SK-N-SH (cell line): ENCODE results near the gene KCNQ5. TPM values are rescaled to one million over a fixed set of nuclear protein-coding genes. Genes with fewer than 3 reads are reported as not detected.

Source experiments
- CTCF ChIA-PET: fragments of 300-600, 350-600 bp; formaldehyde crosslinking; extraction: SDS; loops from one replicate; lab custom pipeline; 2021; lab: Yijun Ruan, JAX
- POLR2A ChIA-PET: fragments of 350-600 bp; sonication (Branson Sonifier 250); formaldehyde crosslinking; extraction: SDS; loops from one replicate; lab custom pipeline; 2020; ENCODE audit warnings: antibody characterized with exemption, inconsistent platforms; lab: Yijun Ruan, JAX
- DNase-seq: peaks from one replicate; pipeline ENCODE4 v3.0.0; 2012
- H2AFZ ChIP-seq: fragments of 200-600 bp; sonication (generic); 2 replicates; pipeline ENCODE4 v1.8.1; 2016; ENCODE audit warnings: antibody characterized with exemption, mild to moderate bottlenecking, low read depth
- H3F3A ChIP-seq: fragments of 200-600 bp; sonication (generic); replicated peaks from 2 replicates; pipeline ENCODE3; 2016; ENCODE audit warnings: antibody characterized with exemption, mild to moderate bottlenecking; ENCODE audit not compliant: insufficient read depth
- H3K27ac ChIP-seq, 2 experiments: fragments of 200-500 bp in 1 of 2; fragments of 200-600 bp in 1 of 2; sonication (Bioruptor generic) in 1 of 2; sonication (generic), shearing (Covaris generic) in 1 of 2; 2 replicates each; pipeline versions ENCODE4 v1.5.1 to v1.6.1; 2014 to 2016; ENCODE audit warnings: low read depth in 2 of 2, inconsistent platforms in 1 of 2, low read length in 1 of 2, mild to moderate bottlenecking in 1 of 2, mixed read lengths in 1 of 2
- H3K27me3 ChIP-seq: fragments of 200-600 bp; sonication (generic), shearing (Covaris generic); 2 replicates; pipeline ENCODE4 v1.6.1; 2016; ENCODE audit warnings: mixed run types; ENCODE audit not compliant: insufficient read depth
- H3K36me3 ChIP-seq, 2 experiments: fragments of 200-500 bp in 1 of 2; fragments of 200-600 bp in 1 of 2; sonication (Bioruptor generic) in 1 of 2; sonication (generic) in 1 of 2; replicated peaks in 1 of 2; 2 replicates each; pipeline versions ENCODE3 to v1.5.1; 2014 to 2016; ENCODE audit warnings: low read length in 1 of 2, mild to moderate bottlenecking in 1 of 2; ENCODE audit not compliant: insufficient read depth in 2 of 2, control insufficient read depth in 1 of 2
- H3K4me1 ChIP-seq, 2 experiments: fragments of 200-500 bp in 1 of 2; fragments of 200-600 bp in 1 of 2; sonication (Bioruptor generic) in 1 of 2; sonication (generic), shearing (Covaris generic) in 1 of 2; 2 replicates each; pipeline versions ENCODE4 v1.5.1 to v1.6.1; 2014 to 2016; ENCODE audit warnings: low read depth in 1 of 2, low read length in 1 of 2, mixed run types in 1 of 2; ENCODE audit not compliant: insufficient read depth in 2 of 2, control insufficient read depth in 1 of 2
- H3K4me2 ChIP-seq: fragments of 200-600 bp; sonication (generic), shearing (Covaris generic); 2 replicates; pipeline ENCODE4 v1.6.1; 2017; ENCODE audit warnings: mixed run types
- H3K4me3 ChIP-seq, 2 experiments: fragments of 200-500 bp in 1 of 2; fragments of 200-600 bp in 1 of 2; sonication (Bioruptor generic) in 1 of 2; sonication (generic), shearing (Covaris generic) in 1 of 2; 2 replicates each; pipeline versions ENCODE4 v1.5.1 to v1.8.1; 2014 to 2016; ENCODE audit warnings: low read depth in 2 of 2, inconsistent platforms in 1 of 2, low read length in 1 of 2, mild to moderate bottlenecking in 1 of 2, mixed read lengths in 1 of 2, moderate library complexity in 1 of 2
- H3K79me2 ChIP-seq: fragments of 200-600 bp; sonication (generic); 2 replicates; pipeline ENCODE4 v1.8.1; 2017; ENCODE audit warnings: mild to moderate bottlenecking; ENCODE audit not compliant: insufficient read depth
- H3K9ac ChIP-seq: fragments of 200-600 bp; sonication (generic); 2 replicates; pipeline ENCODE4 v1.6.1; 2017; ENCODE audit warnings: mixed run types
- H3K9me2 ChIP-seq: fragments of 200-600 bp; sonication (generic); 2 replicates; pipeline ENCODE4 v1.6.1; 2017; ENCODE audit warnings: mixed run types
- H3K9me3 ChIP-seq: fragments of 200-600 bp; sonication (generic); 2 replicates; pipeline ENCODE4 v1.6.1; 2017; ENCODE audit warnings: mixed run types, mild to moderate bottlenecking, moderate library complexity
- H4K20me1 ChIP-seq: fragments of 200-600 bp; sonication (generic); 2 replicates; pipeline ENCODE4 v1.6.1; 2017; ENCODE audit warnings: mild to moderate bottlenecking, mixed run types; ENCODE audit not compliant: insufficient read depth
- EZH2phosphoT487 ChIP-seq: fragments of 200-600 bp; sonication (generic); IDR thresholded peaks from 2 replicates; pipeline ENCODE4 v1.6.1; 2017; ENCODE audit warnings: low read depth, mixed run types, mild to moderate bottlenecking, antibody characterized with exemption, moderate library complexity, borderline replicate concordance
- GABPA ChIP-seq: IDR thresholded peaks from 2 replicates; pipeline ENCODE4 v1.4.0; 2012; ENCODE audit warnings: low read depth, mild to moderate bottlenecking
- JUND ChIP-seq: IDR thresholded peaks from 2 replicates; pipeline ENCODE4 v1.4.0; 2012
- MEF2A ChIP-seq: IDR thresholded peaks from 2 replicates; pipeline ENCODE4 v1.4.0; 2012; ENCODE audit warnings: low read depth, borderline replicate concordance
- RAD21 ChIP-seq: IDR thresholded peaks from 2 replicates; pipeline ENCODE4 v1.6.1; 2012; ENCODE audit warnings: mild to moderate bottlenecking, low read length
- RCOR1 ChIP-seq: fragments of 150-350 bp; IDR thresholded peaks from 2 replicates; pipeline ENCODE4 v1.6.1; 2017; ENCODE audit warnings: antibody characterized with exemption, low read length
- REST ChIP-seq: IDR thresholded peaks from 2 replicates; pipeline ENCODE4 v1.6.1; 2012; ENCODE audit warnings: mild to moderate bottlenecking, low read depth, low read length, moderate library complexity
- RFX5 ChIP-seq: IDR thresholded peaks from 2 replicates; pipeline ENCODE4 v1.6.1; 2012; ENCODE audit warnings: mild to moderate bottlenecking, improper control_type of control experiment, low read length
- SIN3A ChIP-seq: IDR thresholded peaks from 2 replicates; pipeline ENCODE4 v1.6.1; 2012; ENCODE audit warnings: low read depth, mild to moderate bottlenecking, low read length, moderate library complexity, borderline replicate concordance
- TAF1 ChIP-seq: IDR thresholded peaks from 2 replicates; pipeline ENCODE4 v1.6.1; 2012; ENCODE audit warnings: low read depth, mild to moderate bottlenecking, low read length, moderate library complexity, borderline replicate concordance
- USF2 ChIP-seq: fragments of 150-350 bp; IDR thresholded peaks from 2 replicates; pipeline ENCODE4 v1.6.1; 2017; ENCODE audit warnings: antibody characterized with exemption, low read length, low read depth, borderline replicate concordance
- YY1 ChIP-seq: IDR thresholded peaks from 2 replicates; pipeline ENCODE4 v1.4.0; 2012; ENCODE audit warnings: low read depth, mild to moderate bottlenecking
- WGBS: methylation state at CpG from one replicate; pipeline ENCODE4 v1.1.6; 2017; ENCODE audit warnings: low lambda C conversion rate; 5-methylcytosine and 5-hydroxymethylcytosine counted together
- polyA plus RNA-seq, 3 experiments: library from polyadenylated mRNA; depleted of rRNA; stranded (reverse); fragments of >200 nt; gene quantifications; 2 replicates each; pipeline ENCODE4 v1.2.3, GENCODE V29; 2012
- TF ChIP-seq, protein P1 (sequence below): fragments of 150-350 bp; IDR thresholded peaks from 2 replicates; pipeline ENCODE4 v1.6.1; 2016; ENCODE audit warnings: mild to moderate bottlenecking, low read depth, low read length
- TF ChIP-seq, protein P2 (sequence below): IDR thresholded peaks from 2 replicates; pipeline ENCODE4 v1.4.0; 2012; ENCODE audit warnings: low read depth, borderline replicate concordance

The KCNQ5 gene
- polyA plus RNA-seq, 1 of the 3 experiments (the other 2 are of a cell fraction): 3.2 TPM

GRCh38 chr6:73200735-73201134 is 578.9 kb downstream of the KCNQ5 start:
- H3K9me3 ChIP-seq: no peaks in the 10 kb centered on the region
- DNase-seq: no peak
- H3K4me1 ChIP-seq: peaks cover 0 to 8% of the 10 kb centered on the region in 2 experiments; a peak in 1 of 4 replicates
- H4K20me1 ChIP-seq: no peaks in the 10 kb centered on the region
- H3F3A ChIP-seq: no peaks in the 10 kb centered on the region
- no peaks in the 10 kb centered on the region for H3K79me2 ChIP-seq
- no peaks in the 10 kb centered on the region for H3K27me3 ChIP-seq
- WGBS: 60% methylated on average over 4 of the region's 4 CpGs
- H3K4me2 ChIP-seq: no peak overlapping the region
- no peak overlapping the region for H2AFZ ChIP-seq
- TF ChIP-seq JUND (0 out of 2 replicates have a peak, but pooled peaks have one; percentile 12), RAD21 (no peak)
- TF ChIP-seq, all 33 proteins: peak for 1
- ChIA-PET POLR2A (no interaction called here), CTCF (interaction anchor here (0.8 kb wide), 1 partner anchor 789 kb away, joined by 3 read pairs; no protein-coding TSS in a partner anchor)
- no peaks in the 10 kb centered on the region for H3K9me2 ChIP-seq
- no peak overlapping the region for H3K4me3 ChIP-seq
- H3K36me3 ChIP-seq: peaks cover 0 to 6% of the 10 kb centered on the region in 2 experiments
- H3K9ac ChIP-seq: no peak overlapping the region
- H3K27ac ChIP-seq: no peak overlapping the region

- H2AFZ ChIP-seq: no peak overlapping the region
- 100% methylated on average over 1 of the region's 1 CpG for WGBS
- POLR2A ChIA-PET: no interaction called here
- no peaks in the 10 kb centered on the region for H3K27me3 ChIP-seq
- H3K4me1 ChIP-seq: peaks cover 0 to 8% of the 10 kb centered on the region in 2 experiments; a peak in 1 of 4 replicates
- no peaks in the 10 kb centered on the region for H4K20me1 ChIP-seq
- peaks cover 0 to 6% of the 10 kb centered on the region in 2 experiments for H3K36me3 ChIP-seq
- TF ChIP-seq GABPA: no peak
- no peak for TF ChIP-seq RFX5
- TF ChIP-seq RCOR1: no peak
- no peak for TF ChIP-seq SIN3A
- no peak for TF ChIP-seq TAF1
- no peak for TF ChIP-seq MEF2A
- H3K4me2 ChIP-seq: no peak overlapping the region
- no peak overlapping the region for H3K27ac ChIP-seq
- no peaks in the 10 kb centered on the region for H3K9me2 ChIP-seq
- no peaks in the 10 kb centered on the region for H3F3A ChIP-seq
- H3K79me2 ChIP-seq: no peaks in the 10 kb centered on the region
- no peaks in the 10 kb centered on the region for H3K9me3 ChIP-seq
- CTCF ChIA-PET: interaction anchor here (1.3 kb wide), 1 partner anchor 124 kb away, joined by 3 read pairs; no protein-coding TSS in a partner anchor
- H3K4me3 ChIP-seq: no peak overlapping the region
- H3K9ac ChIP-seq: no peak overlapping the region
- no peak for DNase-seq
These were observed 581.2 kb downstream of the KCNQ5 start for GRCh38 chr6:73203098-73203497.

GRCh38 chr6:73204252-73204651 is 582.4 kb downstream of the KCNQ5 start:
- H3F3A ChIP-seq: no peaks in the 10 kb centered on the region
- H3K27me3 ChIP-seq: no peaks in the 10 kb centered on the region
- no peaks in the 10 kb centered on the region for H4K20me1 ChIP-seq
- WGBS: 92% methylated on average over 4 of the region's 4 CpGs
- peaks cover 0 to 8% of the 10 kb centered on the region in 2 experiments; a peak in 1 of 4 replicates for H3K4me1 ChIP-seq
- no peaks in the 10 kb centered on the region for H3K9me2 ChIP-seq
- H3K4me2 ChIP-seq: no peak overlapping the region
- H3K27ac ChIP-seq: no peak overlapping the region
- no peaks in the 10 kb centered on the region for H3K79me2 ChIP-seq
- peaks cover 0 to 2% of the 10 kb centered on the region in 2 experiments for H3K36me3 ChIP-seq
- ChIA-PET CTCF (no interaction called here), POLR2A (no interaction called here)
- no peak for DNase-seq
- H3K4me3 ChIP-seq: no peak overlapping the region
- no peak overlapping the region for H3K9ac ChIP-seq
- H2AFZ ChIP-seq: no peak overlapping the region
- H3K9me3 ChIP-seq: no peaks in the 10 kb centered on the region
- no peak for TF ChIP-seq USF2
- no peak for TF ChIP-seq MEF2A
- TF ChIP-seq, protein P1, sequence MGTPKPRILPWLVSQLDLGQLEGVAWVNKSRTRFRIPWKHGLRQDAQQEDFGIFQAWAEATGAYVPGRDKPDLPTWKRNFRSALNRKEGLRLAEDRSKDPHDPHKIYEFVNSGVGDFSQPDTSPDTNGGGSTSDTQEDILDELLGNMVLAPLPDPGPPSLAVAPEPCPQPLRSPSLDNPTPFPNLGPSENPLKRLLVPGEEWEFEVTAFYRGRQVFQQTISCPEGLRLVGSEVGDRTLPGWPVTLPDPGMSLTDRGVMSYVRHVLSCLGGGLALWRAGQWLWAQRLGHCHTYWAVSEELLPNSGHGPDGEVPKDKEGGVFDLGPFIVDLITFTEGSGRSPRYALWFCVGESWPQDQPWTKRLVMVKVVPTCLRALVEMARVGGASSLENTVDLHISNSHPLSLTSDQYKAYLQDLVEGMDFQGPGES: no peak
- no peak for TF ChIP-seq TAF1
- TF ChIP-seq, protein P2, sequence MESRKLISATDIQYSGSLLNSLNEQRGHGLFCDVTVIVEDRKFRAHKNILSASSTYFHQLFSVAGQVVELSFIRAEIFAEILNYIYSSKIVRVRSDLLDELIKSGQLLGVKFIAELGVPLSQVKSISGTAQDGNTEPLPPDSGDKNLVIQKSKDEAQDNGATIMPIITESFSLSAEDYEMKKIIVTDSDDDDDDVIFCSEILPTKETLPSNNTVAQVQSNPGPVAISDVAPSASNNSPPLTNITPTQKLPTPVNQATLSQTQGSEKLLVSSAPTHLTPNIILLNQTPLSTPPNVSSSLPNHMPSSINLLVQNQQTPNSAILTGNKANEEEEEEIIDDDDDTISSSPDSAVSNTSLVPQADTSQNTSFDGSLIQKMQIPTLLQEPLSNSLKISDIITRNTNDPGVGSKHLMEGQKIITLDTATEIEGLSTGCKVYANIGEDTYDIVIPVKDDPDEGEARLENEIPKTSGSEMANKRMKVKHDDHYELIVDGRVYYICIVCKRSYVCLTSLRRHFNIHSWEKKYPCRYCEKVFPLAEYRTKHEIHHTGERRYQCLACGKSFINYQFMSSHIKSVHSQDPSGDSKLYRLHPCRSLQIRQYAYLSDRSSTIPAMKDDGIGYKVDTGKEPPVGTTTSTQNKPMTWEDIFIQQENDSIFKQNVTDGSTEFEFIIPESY: no peak
- TF ChIP-seq EZH2phosphoT487: no peak
- no peak for TF ChIP-seq REST
- TF ChIP-seq YY1: no peak
